Tibial artery (tissue), 4 donors: ENCODE results near the gene ATP6V1B1.

Source experiments
- DNase-seq, 2 donors: peaks; one replicate each; pipeline ENCODE4 v3.0.0-alpha.2; 2019
- H3K27ac ChIP-seq, 2 donors: fragments of 200-600 bp; sonication (generic) in 1 of 2; 1 replicate in 1 of 2; 2 replicates in 1 of 2; pipeline ENCODE4 v1.5.1; 2018 to 2019; ENCODE audit warnings: mild to moderate bottlenecking in 1 of 2
- H3K27me3 ChIP-seq, 2 donors: fragments of 200-600 bp; sonication (generic) in 1 of 2; one replicate each; pipeline versions ENCODE4 v1.5.1 to v1.6.0; 2016 to 2019
- H3K36me3 ChIP-seq, 3 donors: fragments of 200-600 bp; sonication (generic) in 2 of 3; one replicate each; pipeline ENCODE4 v1.5.1; 2016 to 2019; ENCODE audit warnings: mild to moderate bottlenecking in 2 of 3
- H3K4me1 ChIP-seq, 4 donors: fragments of 200-600 bp; sonication (generic) in 2 of 4; 1 replicate in 3 of 4; 2 replicates in 1 of 4; pipeline ENCODE4 v1.5.1; 2016 to 2019
- H3K4me3 ChIP-seq, 2 donors: fragments of 200-600 bp; sonication (generic) in 1 of 2; 1 replicate in 1 of 2; 2 replicates in 1 of 2; pipeline ENCODE4 v1.5.1; 2018 to 2019; ENCODE audit warnings: mild to moderate bottlenecking in 2 of 2
- H3K9me3 ChIP-seq, 3 donors: fragments of 200-600 bp; sonication (generic) in 1 of 3; one replicate each; pipeline ENCODE4 v1.5.1; 2016 to 2019
- CTCF ChIP-seq, 2 experiments: fragments of 200-600 bp in 1 of 2; fragments of 450-650 bp in 1 of 2; IDR thresholded peaks; one replicate each; pipeline ENCODE4 v1.5.1; 2017 to 2019; ENCODE audit warnings: antibody characterized with exemption in 2 of 2, mild to moderate bottlenecking in 1 of 2, moderate library complexity in 1 of 2
- intact Hi-C: fragments of 100-400 bp; cut with DNase I; formaldehyde crosslinking; loops from one replicate; pipeline ENCODE4 v1.15.0; 2023; ENCODE audit warnings: low total_unique reads

The ATP6V1B1 gene

GRCh38 chr2:70902579-70902978, 33.1 kb upstream of the ATP6V1B1 start:
- DNase-seq = no peak
- intact Hi-C loops = no loop called here
- H3K4me1 ChIP-seq = peaks cover 0 to 33% (median 27%) of the 10 kb centered on the region in 4 donors
- no peak overlapping the region for H3K27ac ChIP-seq
- TF ChIP-seq CTCF (IDR thresholded peaks at IDR 0.05) = no peak
- H3K9me3 ChIP-seq = no peaks in the 10 kb centered on the region
- no peaks in the 10 kb centered on the region for H3K36me3 ChIP-seq
- H3K4me3 ChIP-seq = no peak overlapping the region
- H3K27me3 ChIP-seq = peaks cover 0 to 95% of the 10 kb centered on the region in 2 donors

- Histone ChIP-seq H3K27me3 (peaks cover 0 to 91% of the 10 kb centered on the region in 2 donors), H3K27ac (no peak overlapping the region), H3K9me3 (no peaks in the 10 kb centered on the region), H3K36me3 (no peaks in the 10 kb centered on the region), H3K4me3 (no peak overlapping the region), H3K4me1 (peaks cover 0 to 33% (median 26%) of the 10 kb centered on the region in 4 donors)
- intact Hi-C loops = no loop called here
- DNase-seq = no peak
- TF ChIP-seq CTCF (IDR thresholded peaks at IDR 0.05) = no peak
These were observed 32.5 kb upstream of the ATP6V1B1 start for GRCh38 chr2:70903171-70903570.

GRCh38 chr2:70903641-70904340, 31.9 kb upstream of the ATP6V1B1 start:
- intact Hi-C loops = no loop called here
- Histone ChIP-seq H3K36me3 (no peaks in the 10 kb centered on the region), H3K4me3 (no peak overlapping the region), H3K4me1 (peaks cover 0 to 33% (median 26%) of the 10 kb centered on the region in 4 donors), H3K27me3 (peaks cover 0 to 90% of the 10 kb centered on the region in 2 donors), H3K9me3 (no peaks in the 10 kb centered on the region), H3K27ac (no peak overlapping the region)
- DNase-seq = no peak
- TF ChIP-seq CTCF (IDR thresholded peaks at IDR 0.05) = no peak

- intact Hi-C loops = no loop called here
- Histone ChIP-seq H3K27me3 (peaks cover 0 to 88% of the 10 kb centered on the region in 2 donors), H3K4me3 (no peak overlapping the region), H3K36me3 (no peaks in the 10 kb centered on the region), H3K4me1 (peaks cover 0 to 27% (median 24%) of the 10 kb centered on the region in 4 donors), H3K9me3 (no peaks in the 10 kb centered on the region), H3K27ac (no peak overlapping the region)
- no peak for DNase-seq
- no peak for TF ChIP-seq CTCF (IDR thresholded peaks at IDR 0.05)
These were observed 31.1 kb upstream of the ATP6V1B1 start for GRCh38 chr2:70904371-70905216.

- DNase-seq = no peak
- Histone ChIP-seq H3K36me3 (no peaks in the 10 kb centered on the region), H3K9me3 (no peaks in the 10 kb centered on the region), H3K4me1 (peaks cover 0 to 16% (median 13%) of the 10 kb centered on the region in 4 donors), H3K27ac (no peak overlapping the region), H3K4me3 (no peak overlapping the region), H3K27me3 (peaks cover 0 to 79% of the 10 kb centered on the region in 2 donors)
- intact Hi-C loops = no loop called here
- no peak for TF ChIP-seq CTCF (IDR thresholded peaks at IDR 0.05)
These were observed 30.0 kb upstream of the ATP6V1B1 start for GRCh38 chr2:70905443-70906421.
